Esophagus squamous epithelium (tissue), 4 donors: ENCODE data around the gene DBT.

Experiments
- POLR2A ChIP-seq, 4 donors: fragments of 450-650 bp; IDR thresholded peaks; one replicate each; pipeline ENCODE4 v1.6.1; 2017; ENCODE audit warnings: antibody characterized with exemption in 4 of 4, mild to moderate bottlenecking in 4 of 4, moderate library complexity in 3 of 4
- TF ChIP-seq, protein P1 (sequence below), 6 experiments: fragments of 450-650 bp in 4 of 6; fragments of 200-600 bp in 2 of 6; sonication (generic) in 2 of 6; IDR thresholded peaks; one replicate each; pipeline ENCODE4 v1.5.1; 2016 to 2019; ENCODE audit warnings: antibody characterized with exemption in 6 of 6, mild to moderate bottlenecking in 4 of 6, moderate library complexity in 4 of 6

DNA sequence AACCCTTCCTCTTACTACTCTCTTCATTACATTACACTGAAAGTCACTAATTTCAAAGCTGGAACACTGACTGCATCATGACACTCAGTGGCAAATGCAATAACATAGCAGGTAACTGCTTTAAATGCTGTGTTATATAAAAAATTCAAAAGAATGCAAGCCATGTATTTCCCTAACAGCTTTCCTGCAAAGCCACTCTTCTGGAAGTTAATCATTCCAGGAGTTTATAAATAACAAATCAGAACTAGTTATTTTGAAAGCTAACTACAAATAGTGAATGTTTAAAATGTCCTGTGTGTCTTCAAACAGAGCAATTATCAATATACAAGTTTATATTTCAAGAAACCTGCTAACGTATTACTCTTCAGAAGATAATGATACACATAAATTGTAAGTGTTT, 34.5 kb downstream of the DBT start:
- TF ChIP-seq, protein P1, sequence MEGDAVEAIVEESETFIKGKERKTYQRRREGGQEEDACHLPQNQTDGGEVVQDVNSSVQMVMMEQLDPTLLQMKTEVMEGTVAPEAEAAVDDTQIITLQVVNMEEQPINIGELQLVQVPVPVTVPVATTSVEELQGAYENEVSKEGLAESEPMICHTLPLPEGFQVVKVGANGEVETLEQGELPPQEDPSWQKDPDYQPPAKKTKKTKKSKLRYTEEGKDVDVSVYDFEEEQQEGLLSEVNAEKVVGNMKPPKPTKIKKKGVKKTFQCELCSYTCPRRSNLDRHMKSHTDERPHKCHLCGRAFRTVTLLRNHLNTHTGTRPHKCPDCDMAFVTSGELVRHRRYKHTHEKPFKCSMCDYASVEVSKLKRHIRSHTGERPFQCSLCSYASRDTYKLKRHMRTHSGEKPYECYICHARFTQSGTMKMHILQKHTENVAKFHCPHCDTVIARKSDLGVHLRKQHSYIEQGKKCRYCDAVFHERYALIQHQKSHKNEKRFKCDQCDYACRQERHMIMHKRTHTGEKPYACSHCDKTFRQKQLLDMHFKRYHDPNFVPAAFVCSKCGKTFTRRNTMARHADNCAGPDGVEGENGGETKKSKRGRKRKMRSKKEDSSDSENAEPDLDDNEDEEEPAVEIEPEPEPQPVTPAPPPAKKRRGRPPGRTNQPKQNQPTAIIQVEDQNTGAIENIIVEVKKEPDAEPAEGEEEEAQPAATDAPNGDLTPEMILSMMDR (IDR thresholded peaks at IDR 0.05): no peak
- TF ChIP-seq POLR2A (IDR thresholded peaks at IDR 0.05): no peak
